K562 (cell line): ENCODE data around the gene NOLC1. TPM values are rescaled to one million over a fixed set of nuclear protein-coding genes. Genes with fewer than 3 reads are reported as not detected.

Experiments used
- ARID4B ChIP-seq: sonication (generic); formaldehyde crosslinking; IDR thresholded peaks from 2 replicates; pipeline ENCODE4 v1.8.0; 2022; ENCODE audit warnings: mild to moderate bottlenecking, missing genetic modification reagents
- ATF4 ChIP-seq: fragments of 450-650 bp; formaldehyde crosslinking; IDR thresholded peaks from 2 replicates; pipeline ENCODE4 v1.4.0; 2022; ENCODE audit warnings: mild to moderate bottlenecking, moderate library complexity
- C11orf30 ChIP-seq: fragments of 450-650 bp; IDR thresholded peaks from 2 replicates; pipeline ENCODE4 v1.6.1; 2016; ENCODE audit warnings: low read depth, mild to moderate bottlenecking
- CCAR2 ChIP-seq: fragments of 200-400 bp; formaldehyde crosslinking; IDR thresholded peaks from 2 replicates; pipeline ENCODE4 v1.6.1; 2017; ENCODE audit warnings: mild to moderate bottlenecking, low read depth, low read length
- FOXA3 ChIP-seq, 2 experiments: fragments of 450-650 bp in 1 of 2; sonication (generic) in 1 of 2; formaldehyde crosslinking; IDR thresholded peaks in 1 of 2; conservative IDR thresholded peaks in 1 of 2; 2 replicates each; pipeline versions ENCODE4 v1.4.0 to v1.8.0; 2020 to 2022; ENCODE audit warnings: mild to moderate bottlenecking in 2 of 2, missing genetic modification reagents in 1 of 2
- GTF2B ChIP-seq: IDR thresholded peaks from 2 replicates; pipeline ENCODE4 v1.6.1; 2011; ENCODE audit not compliant: insufficient read length; ENCODE audit errors: extremely low read depth
- HDAC1 ChIP-seq, 2 experiments: fragments of 450-650 bp; IDR thresholded peaks; 2 replicates each; pipeline ENCODE4 v1.6.1; 2016 to 2017; ENCODE audit warnings: inconsistent platforms in 1 of 2, mild to moderate bottlenecking in 1 of 2, moderate library complexity in 1 of 2
- HIVEP1 ChIP-seq: fragments of 250-450 bp; sonication (Bioruptor Pico); IDR thresholded peaks from 2 replicates; pipeline ENCODE4 v1.4.0; 2020; ENCODE audit warnings: mild to moderate bottlenecking
- HOMEZ ChIP-seq: fragments of 250-450 bp; sonication (Bioruptor Pico); IDR thresholded peaks from 2 replicates; pipeline ENCODE4 v1.4.0; 2020; ENCODE audit warnings: mild to moderate bottlenecking, moderate library complexity
- PHTF2 ChIP-seq: fragments of 250-450 bp; sonication (Bioruptor Pico); IDR thresholded peaks from 2 replicates; pipeline ENCODE4 v1.5.0; 2021; ENCODE audit warnings: mild to moderate bottlenecking
- RBFOX2 ChIP-seq: fragments of 200-400 bp; formaldehyde crosslinking; IDR thresholded peaks from 2 replicates; pipeline ENCODE4 v1.6.1; 2017; ENCODE audit warnings: low read depth, mild to moderate bottlenecking, low read length, moderate library complexity
- SMAD4 ChIP-seq: fragments of 250-450 bp; sonication (Bioruptor Pico); conservative IDR thresholded peaks from 2 replicates; pipeline ENCODE4 v1.8.0; 2021; ENCODE audit warnings: inconsistent platforms, mild to moderate bottlenecking, moderate library complexity
- TCF7L2 ChIP-seq: fragments of 150-350 bp; IDR thresholded peaks from 2 replicates; pipeline ENCODE4 v1.6.1; 2016; ENCODE audit warnings: low read depth, mild to moderate bottlenecking, low read length, moderate library complexity
- ZBTB33 ChIP-seq: sonication (generic); formaldehyde crosslinking; IDR thresholded peaks from 2 replicates; pipeline ENCODE4 v1.8.1; 2023; ENCODE audit warnings: mild to moderate bottlenecking, missing genetic modification reagents
- polyA plus RNA-seq, 8 experiments: library from polyadenylated mRNA; depleted of rRNA in 4 of 8; stranded (reverse) in 5 of 8; unstranded in 3 of 8; fragments of >200 nt; fragmentation: Nextera tagmentation in 2 of 8; fragmentation: Illumina TruSeq in 1 of 8; extraction: Ambion mirVana in 2 of 8; extraction: Trizol in 1 of 8; gene quantifications; 2 replicates each; pipeline versions ENCODE4 v1.2.1 to v1.2.3, GENCODE V29; 2011 to 2014; ENCODE audit warnings: inconsistent platforms in 1 of 8, missing spikeins in 1 of 8
- total RNA-seq, 7 experiments: library from RNA; depleted of rRNA in 6 of 7; stranded (reverse); fragments of >200 nt in 6 of 7; fragmentation: Illumina TruSeq in 2 of 7; extraction: Trizol in 2 of 7; gene quantifications; 2 replicates each; pipeline versions ENCODE4 v1.2.1 to v1.2.3, GENCODE V29; 2011 to 2021; ENCODE audit warnings: low replicate concordance in 1 of 7

The NOLC1 gene
- total and polyA plus RNA-seq, 9 of the 15 experiments (the other 6 are each of a cell fraction or from before 2014, with no cell fraction given): 102 to 310 (median 165) TPM

GRCh38 chr10:102112210-102112817, 39.9 kb upstream of the NOLC1 start (continued):
- TF ChIP-seq GTF2B (no peak), TCF7L2 (no peak), ZBTB33 (CRISPR knock-in tag) (no peak), ARID4B (CRISPR knock-in tag) (no peak), HOMEZ (CRISPR knock-in tag) (no peak), RBFOX2 (no peak), PHTF2 (CRISPR knock-in tag) (no peak), ATF4 (CRISPR knock-in tag) (no peak), HDAC1 (IDR thresholded peaks at IDR 0.05) (peak in 1 of 2 experiments; percentile 44; a peak in 1 of 4 replicates), HIVEP1 (CRISPR knock-in tag) (no peak), C11orf30 (no peak), FOXA3 (CRISPR knock-in tag; conservative IDR thresholded peaks at IDR 0.05 in 1 of 2, IDR thresholded peaks at IDR 0.05 in 1 of 2) (no peak), SMAD4 (peak; percentile 69; the same call in 1 of the 2 replicates), CCAR2 (no peak)
